ENCODE data around the gene FMN1.

FMN1 gene

DNA sequence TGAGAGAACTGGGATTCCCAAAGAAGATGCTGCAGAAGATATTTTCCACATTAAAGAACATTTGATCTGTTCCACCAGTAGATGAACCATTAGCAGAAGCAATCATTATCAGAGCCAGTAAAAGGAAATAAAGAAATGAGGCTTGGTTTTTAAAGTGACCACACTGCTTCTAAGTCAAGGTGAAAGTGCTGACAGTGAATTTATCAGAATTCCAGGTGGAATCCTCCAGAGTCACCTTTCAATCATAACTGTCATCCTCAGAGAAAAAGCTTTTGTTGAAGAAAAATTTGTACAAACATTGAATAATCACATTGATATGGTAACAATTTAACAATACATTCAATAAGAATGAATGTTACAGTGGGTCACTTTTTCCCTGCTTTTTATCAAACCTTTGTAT, 376.9 kb downstream of the FMN1 start:
- DNase-seq (ENCODE audit: insufficient read length, low spot score) (no peak), FAIRE-seq (no peak)

DNA sequence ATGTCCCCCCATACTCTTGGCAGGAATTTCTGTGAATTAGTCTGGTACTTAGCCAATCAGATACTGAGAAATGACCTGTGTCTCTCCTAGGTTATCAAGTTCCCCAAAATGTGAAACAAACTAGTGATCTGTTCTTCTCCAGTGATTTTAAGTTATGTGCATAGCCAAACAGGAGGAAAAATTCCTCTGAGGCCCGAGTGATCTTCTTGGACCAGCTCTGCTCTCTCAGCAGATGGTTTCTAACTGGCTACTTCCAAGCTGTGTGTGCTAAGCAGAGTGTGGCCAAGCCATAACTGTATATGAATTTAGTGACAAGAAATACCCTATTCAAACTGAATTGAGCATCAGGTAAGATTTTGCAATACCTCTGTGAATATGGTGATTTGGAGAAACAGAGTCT, 387.2 kb downstream of the FMN1 start:
- DNase-seq (ENCODE audit: insufficient read length, low spot score) (no peak), FAIRE-seq (no peak)

- DNase-seq (ENCODE audit: insufficient read length, low spot score): no peak
- peak; percentile 44 for FAIRE-seq
Measured at GRCh38 chr15:32803631-32804030, 390.9 kb downstream of the FMN1 start.

- FAIRE-seq (no peak), DNase-seq (ENCODE audit: insufficient read length, low spot score) (peak; percentile 42)
Measured at GRCh38 chr15:32802286-32802936, 392.1 kb downstream of the FMN1 start.

GRCh38 chr15:32799936-32800535, 394.5 kb downstream of the FMN1 start:
- DNase-seq (ENCODE audit: insufficient read length, low spot score): no peak
- no peak for FAIRE-seq

DNA sequence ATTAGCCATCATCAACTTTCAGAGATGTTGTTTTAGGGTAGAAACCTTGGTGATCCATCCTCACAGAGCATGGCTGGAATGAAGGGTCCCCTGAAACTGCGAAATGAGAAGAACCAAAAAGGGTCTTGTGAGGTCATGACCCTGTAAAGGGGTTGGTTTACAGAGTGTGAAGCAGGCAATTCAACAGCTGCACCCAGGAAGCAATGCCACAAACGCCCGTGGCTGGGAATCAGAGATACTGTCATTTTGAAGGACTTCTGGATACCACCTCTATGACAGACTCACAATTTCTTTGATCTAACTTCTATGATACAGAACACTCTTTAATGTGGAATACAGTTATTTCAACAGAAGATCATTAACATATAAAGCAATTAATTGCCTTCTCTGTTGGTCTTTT, 397.7 kb downstream of the FMN1 start:
- DNase-seq (ENCODE audit: insufficient read length, low spot score) (no peak), FAIRE-seq (no peak)

GRCh38 chr15:32794973-32795372, 399.5 kb downstream of the FMN1 start:
- FAIRE-seq (no peak), DNase-seq (ENCODE audit: insufficient read length, low spot score) (no peak)

DNA sequence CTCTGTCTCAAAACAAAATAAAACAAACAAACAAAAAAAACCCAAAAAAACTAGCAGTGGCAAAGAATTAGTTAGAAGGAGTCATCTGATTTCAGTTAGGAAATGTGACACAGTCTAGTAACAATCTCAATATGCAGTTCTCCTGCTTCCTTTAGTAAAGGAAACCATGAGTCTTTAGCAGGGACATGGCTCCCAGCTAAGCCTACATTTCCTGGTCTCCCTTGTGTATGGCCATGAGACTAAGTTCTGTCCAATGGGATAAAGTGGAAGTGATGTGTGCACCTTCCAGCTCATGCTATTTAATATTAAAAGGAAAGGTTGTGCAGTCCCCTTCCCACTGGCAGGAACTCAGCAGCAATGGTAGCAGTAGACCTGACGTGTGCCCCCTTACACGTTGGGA, 402.1 kb downstream of the FMN1 start:
- no peak for DNase-seq (ENCODE audit: insufficient read length, low spot score)
- no peak for FAIRE-seq

DNA sequence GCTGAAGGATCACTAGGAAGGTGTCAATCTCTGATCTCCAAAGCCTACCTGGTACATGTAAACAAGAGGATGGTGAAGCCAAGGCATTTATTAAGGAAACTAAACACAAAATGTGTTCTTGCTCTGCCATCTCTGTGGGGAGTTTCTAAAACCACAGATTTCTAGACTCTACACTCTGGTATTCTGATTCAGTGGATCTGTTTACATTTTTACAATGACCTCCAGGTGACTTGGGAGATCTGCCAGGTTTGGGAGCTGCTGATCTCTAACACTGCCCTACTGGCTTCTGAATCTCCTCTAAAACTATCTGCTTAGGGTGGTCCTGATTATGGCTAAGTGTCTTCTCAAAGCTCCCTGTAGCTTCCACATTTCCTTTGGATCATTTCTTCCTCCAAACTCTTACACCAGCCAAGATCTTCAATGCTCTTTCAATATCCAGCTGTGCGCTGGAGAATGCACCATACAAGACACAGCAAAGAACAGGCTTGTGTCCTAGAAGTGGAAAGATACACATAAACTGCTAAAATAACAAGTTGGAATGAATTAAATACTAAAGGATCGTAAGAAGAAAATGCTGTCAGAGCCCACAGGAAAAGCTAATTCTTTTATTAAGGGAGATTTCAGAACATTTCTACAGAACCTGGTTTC, 404.0 kb downstream of the FMN1 start:
- DNase-seq (ENCODE audit: insufficient read length, low spot score) (no peak), FAIRE-seq (no peak)

GRCh38 chr15:32787949-32788348, 406.6 kb downstream of the FMN1 start:
- FAIRE-seq (no peak), DNase-seq (ENCODE audit: insufficient read length, low spot score) (no peak)

DNA sequence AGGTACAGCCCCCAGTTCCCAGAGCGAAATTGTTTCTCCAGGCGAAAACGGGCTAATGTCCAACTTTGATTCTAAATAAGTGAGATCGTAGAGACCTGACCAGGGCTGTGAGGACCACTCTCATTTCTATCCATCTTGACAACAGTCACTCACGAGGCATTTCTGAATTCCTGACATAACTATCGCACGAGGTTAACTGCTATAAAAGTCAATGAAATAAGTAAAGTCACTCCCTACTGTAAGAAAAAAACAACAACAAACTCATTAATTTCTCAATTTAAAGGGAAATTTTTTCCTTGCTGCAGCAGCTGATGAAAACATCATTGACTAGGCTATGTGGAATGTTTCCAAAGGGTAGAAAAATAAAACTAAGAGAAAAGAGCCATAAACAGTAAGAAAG, 407.6 kb downstream of the FMN1 start:
- DNase-seq (ENCODE audit: insufficient read length, low spot score) (no peak), FAIRE-seq (no peak)

- no peak for FAIRE-seq
- DNase-seq (ENCODE audit: insufficient read length, low spot score): no peak
Measured at GRCh38 chr15:32784581-32784980, 409.9 kb downstream of the FMN1 start.

GRCh38 chr15:32781781-32782180, 412.7 kb downstream of the FMN1 start:
- DNase-seq (ENCODE audit: insufficient read length, low spot score) (no peak), FAIRE-seq (no peak)

GRCh38 chr15:32778391-32779176, 415.9 kb downstream of the FMN1 start:
- DNase-seq (ENCODE audit: insufficient read length, low spot score): no peak
- no peak for FAIRE-seq

GRCh38 chr15:32775103-32775502, 419.4 kb downstream of the FMN1 start:
- DNase-seq (ENCODE audit: insufficient read length, low spot score): no peak
- no peak for FAIRE-seq

DNA sequence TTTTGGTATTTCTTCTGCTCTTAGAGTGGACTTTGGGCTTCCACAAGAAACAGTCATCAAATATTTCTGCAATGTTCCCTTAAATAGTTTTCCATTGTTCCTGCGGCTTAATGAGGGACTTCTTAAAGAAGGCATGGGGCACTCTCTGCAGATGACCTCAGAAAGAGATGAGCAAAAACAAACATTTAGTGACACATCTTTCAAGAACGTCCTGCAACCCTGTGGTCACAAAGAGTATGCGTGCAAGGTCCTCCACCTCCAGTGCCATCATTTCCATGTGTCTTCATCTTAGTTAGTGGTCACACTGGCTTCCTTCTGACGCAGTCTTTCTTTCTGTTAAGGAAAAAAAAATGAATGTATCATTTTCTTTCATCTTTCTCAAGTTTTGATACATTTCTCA, 420.5 kb downstream of the FMN1 start:
- DNase-seq (ENCODE audit: insufficient read length, low spot score): peak; percentile 64
- FAIRE-seq: peak; percentile 73

- FAIRE-seq (no peak), DNase-seq (ENCODE audit: insufficient read length, low spot score) (no peak)
Measured at GRCh38 chr15:32767236-32767635, 427.3 kb downstream of the FMN1 start.

DNA sequence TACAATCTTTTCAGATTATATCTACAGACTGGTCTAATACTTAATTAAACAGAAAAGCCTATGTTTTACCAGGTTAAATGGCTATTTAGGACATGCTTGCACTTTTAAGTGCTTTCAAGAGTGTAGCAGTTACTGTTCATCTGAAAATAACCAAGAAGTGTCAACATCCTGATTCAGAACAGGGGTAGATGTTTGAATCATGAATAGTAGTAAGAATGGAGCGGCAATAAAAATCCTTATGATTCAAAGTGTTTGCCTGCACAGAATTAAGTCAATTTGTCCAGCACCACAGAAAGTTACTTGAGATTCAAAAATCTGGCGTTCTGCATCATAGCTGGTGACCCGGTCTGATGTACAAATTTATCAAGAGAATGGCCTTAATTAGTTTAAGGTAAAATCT, 428.4 kb downstream of the FMN1 start:
- FAIRE-seq: no peak

GRCh38 chr15:32765236-32765635, 429.3 kb downstream of the FMN1 start:
- FAIRE-seq (no peak), DNase-seq (ENCODE audit: insufficient read length, low spot score) (no peak)

More for the DNA sequence above, 428.4 kb downstream of the FMN1 start:
- DNase-seq (ENCODE audit: insufficient read length, low spot score): no peak

DNA sequence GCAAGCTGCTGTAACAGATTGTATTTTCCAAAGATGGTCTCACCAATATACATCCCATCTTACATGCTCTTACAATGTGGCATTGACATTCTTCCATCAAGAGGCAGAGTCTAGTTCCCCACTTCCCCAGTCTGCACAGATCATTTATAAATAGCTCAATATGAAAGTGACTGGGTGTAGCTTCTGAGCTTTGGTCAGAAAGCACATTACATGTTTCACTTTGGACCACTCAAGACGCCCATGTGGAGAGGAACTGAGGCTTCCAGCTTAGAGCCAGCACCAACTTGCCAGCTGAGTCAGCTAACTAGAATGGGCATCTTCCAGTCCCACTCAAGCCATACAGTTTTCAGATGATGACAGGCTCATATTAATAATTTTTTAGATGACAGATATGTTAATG, 431.2 kb downstream of the FMN1 start:
- FAIRE-seq (no peak), DNase-seq (ENCODE audit: insufficient read length, low spot score) (no peak)

DNA sequence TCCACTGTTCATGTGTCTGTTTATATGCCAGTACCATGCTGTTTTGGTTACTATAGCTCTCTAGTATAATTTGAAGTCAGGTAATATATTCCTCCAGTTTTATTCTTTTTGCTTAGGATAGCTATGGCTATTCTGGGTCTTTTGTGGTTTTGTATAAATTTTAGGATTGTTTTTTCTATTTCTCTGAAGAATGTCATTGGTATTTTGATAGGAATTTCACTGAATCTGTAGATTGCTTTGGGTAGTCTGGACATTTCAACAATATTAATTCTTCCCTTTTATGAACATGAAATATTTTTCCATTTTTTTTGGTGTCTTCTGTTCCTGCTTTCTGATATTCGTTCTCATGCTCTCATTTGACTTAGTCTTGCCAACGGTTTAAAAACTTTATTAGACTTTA, 437.1 kb downstream of the FMN1 start:
- no peak for DNase-seq (ENCODE audit: insufficient read length, low spot score)
- no peak for FAIRE-seq

GRCh38 chr15:32750979-32751378, 443.5 kb downstream of the FMN1 start:
- FAIRE-seq: no peak
- no peak for DNase-seq (ENCODE audit: insufficient read length, low spot score)
